Stimulated activated CD4-positive, alpha-beta T cell treated with anti-CD3 and anti-CD28 coated beads, TNF-alpha, amount 100 ng/mL, for 48 hours (primary cell): ENCODE measurements around the gene NTM.

ENCODE experiments used
- DNase-seq, 3 donors: peaks; one replicate each; pipeline ENCODE4 v3.0.0-alpha.2; 2020; ENCODE audit warnings: low read depth in 3 of 3

Gene NTM

DNA sequence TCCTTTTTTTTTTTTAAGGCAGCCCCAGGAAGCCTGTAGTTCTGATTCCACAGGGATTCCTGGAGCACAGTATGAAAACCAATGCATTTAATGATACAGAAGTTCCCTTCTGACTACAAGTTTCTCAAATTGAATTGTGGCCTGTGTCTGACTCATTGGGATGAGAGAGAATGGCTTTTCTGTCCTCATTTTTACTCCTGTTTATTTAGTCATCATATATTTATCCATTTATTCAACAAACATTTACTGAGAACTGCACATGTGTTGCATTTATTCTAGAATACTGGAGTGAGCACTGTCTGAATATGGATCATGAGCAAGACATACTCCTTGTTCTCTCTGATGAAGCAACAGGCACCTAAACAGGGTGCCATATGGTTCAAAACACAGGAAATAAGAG lies 231.2 kb downstream of the NTM start:
- DNase-seq: no peak

DNA sequence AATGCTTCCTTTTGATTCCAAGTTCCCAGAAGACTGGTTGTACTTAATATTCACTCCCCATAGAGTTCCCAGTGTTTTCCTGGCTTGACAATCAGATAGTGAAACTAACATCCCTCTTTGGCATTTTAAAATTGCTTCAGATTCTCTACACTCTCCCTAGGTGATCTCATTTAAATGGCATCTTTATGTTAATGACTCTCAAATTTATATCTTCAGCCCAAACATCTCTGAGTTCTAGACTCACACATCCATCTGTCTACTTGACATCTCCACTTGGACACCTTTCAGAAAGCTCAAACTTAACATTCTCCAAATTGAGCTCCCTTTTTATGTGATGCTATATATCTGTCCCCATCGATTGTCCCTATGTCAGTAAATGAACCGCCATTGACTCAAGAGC lies 232.0 kb downstream of the NTM start:
- no peak for DNase-seq

DNA sequence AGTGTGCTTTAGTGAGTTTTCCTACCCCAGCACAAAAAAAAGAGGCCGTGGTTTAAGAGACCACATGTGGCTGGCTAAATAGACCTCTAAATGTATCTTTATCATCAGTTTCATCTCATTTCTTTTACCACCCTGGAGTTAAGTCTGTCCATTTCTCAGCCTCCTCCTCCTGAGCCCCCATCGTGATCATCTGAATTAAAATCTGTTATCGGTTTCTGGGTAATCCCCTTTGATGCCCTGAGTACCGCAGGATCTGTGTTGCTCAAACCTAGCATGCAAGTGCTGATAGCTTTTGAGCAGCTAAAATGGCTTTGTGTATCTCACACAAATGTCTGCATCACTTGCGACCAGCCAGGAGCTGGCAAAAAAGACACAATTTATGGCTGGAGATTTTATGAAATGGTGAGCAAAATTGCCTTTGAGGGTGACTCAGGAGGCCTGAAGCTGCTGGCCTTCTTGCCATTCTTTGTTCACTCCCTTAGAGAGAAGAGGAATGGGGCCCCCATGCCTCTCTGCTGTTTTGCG lies 236.5 kb downstream of the NTM start:
- no peak for DNase-seq

DNA sequence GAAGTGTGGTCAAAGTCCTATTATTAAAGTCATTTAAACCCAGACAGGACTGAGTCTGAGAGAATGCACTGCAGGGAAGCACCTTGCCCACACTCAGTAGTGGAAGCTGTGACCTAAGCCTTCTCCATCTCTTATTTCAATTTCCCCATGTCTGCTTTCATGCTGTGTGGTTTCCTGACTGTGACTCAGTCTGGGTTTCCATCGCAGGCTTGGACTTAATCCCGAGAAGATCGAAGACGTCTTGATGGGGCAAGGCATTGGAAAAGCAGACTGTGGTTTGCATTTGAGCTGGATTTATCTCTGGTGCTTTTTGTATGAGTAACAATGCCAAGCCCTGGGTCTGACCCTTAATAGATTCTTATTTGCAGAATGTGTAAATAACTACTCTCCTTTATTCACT lies 238.9 kb downstream of the NTM start:
- DNase-seq: no peak

DNA sequence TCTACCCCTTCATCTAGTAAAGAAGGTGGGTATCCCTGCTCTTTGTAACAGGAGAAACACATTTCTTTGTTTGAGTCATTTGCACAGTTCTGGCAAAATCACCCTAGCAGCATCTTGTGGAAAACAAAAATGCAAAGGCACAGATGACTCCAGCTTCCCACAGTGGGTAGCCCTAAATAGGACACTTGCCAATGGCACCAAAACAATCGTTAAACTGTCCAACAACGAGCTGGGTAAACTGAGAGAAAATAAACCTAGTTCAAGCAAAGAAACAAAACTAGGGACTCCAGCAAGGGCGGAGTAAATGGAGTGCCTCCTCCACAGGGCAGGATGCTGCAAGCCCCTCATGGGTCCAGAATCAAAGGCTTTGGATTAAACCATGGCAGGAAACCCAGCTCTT lies 239.5 kb downstream of the NTM start:
- DNase-seq: no peak

DNA sequence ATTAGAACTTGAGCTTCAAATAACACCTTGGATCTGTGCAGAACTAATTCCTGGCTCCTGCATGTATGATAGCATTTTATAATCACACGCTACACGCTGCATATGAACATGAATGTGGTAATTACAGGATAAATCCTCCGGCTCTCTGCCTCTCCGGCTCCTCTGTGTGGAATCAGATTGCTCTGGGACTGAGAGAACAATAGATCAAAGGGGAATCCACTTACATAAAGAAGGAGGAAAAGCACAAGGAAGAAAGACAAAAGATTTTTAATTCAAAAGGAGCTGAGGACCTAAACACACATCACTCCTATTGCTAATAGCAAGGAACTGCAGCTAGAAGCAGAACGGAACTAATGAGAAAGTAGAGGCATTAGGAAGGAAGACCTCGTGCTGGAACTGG lies 240.9 kb downstream of the NTM start:
- DNase-seq: no peak

DNA sequence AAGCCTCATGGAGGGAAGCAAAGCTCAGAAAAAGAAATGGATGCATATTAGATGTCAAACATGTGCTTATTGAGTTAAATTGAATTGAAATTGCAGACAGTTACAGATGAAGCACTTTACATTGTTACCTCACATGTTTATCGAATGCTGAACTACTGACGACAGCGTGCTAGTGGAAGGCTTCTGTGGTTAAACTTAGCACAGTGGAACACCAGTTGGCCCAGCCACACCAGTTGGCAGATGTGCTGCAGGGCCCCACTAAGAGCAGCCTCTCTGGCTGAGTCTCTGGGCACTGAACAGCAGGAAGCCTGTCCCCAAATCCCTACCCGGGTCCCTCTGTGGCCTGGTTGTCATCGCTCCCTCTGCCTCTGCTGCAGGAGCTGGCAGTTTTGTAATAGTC lies 242.1 kb downstream of the NTM start:
- no peak for DNase-seq

DNA sequence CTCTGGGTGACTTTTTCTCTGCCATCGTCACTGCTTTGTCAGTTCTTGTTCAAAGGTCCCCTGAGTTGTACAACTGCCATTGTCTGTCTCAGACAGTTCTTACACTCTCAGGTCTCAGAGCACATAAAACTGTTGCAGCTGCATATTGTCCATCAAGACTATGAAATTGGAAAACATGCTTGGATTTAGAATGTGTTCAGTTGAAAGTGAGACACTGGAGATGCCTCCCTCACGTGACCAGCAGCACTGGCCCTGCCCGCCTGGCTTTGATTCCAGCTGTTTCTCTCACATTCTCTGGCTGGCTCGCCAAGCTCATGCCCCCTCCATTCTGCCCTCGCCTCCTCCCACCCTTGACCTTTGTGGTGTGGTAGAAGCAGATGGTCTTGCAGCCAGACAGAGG lies 244.2 kb downstream of the NTM start:
- no peak for DNase-seq

DNA sequence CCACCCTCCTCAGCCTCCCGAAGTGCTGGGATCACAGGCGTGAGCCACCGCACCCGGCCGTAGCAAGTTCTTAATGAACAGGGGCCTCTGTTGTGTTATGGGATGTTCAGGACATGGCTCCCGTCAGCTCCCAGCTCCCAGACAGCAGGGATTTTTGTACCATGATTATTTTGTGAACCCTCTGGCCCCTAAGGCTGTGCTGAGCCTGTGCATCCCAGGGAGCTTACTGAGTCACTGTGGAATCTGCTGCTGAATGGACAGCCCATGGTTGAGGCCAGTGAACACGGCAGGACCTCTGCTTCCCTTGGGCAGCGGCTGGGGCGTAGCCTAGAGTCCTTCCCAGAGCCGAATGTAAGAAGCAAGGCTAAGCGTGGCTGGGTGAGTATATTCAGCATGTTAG lies 245.2 kb downstream of the NTM start:
- no peak for DNase-seq

DNA sequence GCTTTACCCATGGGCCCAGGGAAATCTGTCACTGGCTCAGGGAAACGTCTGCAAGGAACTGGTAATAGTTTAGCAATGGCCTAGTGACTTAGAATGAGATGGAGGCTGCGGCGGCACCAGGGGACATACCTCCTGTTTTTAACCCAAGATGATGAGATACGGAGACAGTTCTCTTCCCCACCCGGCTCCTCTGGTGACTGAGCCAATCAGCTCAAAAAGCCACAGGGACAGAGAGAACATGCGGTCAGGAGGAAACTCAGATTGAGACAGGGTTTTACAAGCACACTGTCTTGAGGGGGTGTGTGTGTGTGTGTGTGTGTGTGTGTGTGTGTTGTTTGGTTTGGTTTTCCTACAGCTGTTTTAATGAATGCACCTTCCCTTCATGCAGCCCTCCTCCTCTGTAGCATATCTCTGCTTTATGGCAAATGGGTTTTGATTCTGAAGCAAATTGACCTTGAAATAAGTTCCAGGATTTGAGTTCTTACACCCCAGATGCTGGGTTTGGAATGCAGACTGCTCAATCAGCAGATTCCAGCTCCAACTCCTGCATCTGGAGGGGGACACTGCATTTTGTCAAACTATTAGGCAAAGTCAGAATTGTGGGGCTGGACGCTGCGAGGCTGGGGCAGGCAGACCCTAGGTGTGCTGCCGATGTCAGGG lies 246.2 kb downstream of the NTM start:
- DNase-seq: no peak

DNA sequence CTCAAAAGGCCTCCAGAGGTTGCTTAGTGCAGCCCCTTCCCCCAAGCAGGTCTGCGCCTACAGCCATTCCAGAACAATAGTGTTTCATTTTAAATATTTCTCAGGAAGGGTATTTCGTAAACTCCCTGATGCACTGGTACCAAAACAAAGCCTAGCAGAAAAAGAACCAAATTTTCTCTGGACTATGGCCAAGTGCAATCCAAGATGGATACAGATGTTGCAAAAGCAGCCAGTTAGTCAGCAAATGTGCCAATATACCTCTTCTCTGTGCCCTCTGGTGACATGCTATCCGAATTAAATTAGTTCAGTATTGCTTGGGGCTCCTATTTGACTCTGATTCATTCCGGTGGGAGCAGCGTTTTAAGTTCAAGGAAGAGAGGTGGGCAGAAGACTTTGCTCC lies 247.8 kb downstream of the NTM start:
- DNase-seq: no peak

DNA sequence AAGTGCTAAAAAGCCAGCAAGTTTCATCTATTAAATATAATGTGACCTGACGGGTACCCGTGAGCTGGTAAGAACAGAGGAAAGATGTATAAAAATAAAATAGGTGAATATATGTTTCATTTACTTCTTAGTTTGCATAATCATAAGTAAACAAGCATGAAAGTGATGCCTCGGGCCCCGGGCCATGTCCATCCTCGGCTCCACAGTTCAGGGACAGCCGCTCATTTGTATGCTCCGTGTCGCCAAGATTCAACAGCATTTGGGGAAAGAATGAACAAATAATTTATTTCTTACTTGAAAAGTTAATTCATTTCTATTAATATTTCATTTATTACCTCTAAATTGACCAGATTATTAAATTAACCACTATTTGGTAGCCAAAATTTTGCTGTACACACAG lies 251.8 kb downstream of the NTM start:
- DNase-seq: no peak

DNA sequence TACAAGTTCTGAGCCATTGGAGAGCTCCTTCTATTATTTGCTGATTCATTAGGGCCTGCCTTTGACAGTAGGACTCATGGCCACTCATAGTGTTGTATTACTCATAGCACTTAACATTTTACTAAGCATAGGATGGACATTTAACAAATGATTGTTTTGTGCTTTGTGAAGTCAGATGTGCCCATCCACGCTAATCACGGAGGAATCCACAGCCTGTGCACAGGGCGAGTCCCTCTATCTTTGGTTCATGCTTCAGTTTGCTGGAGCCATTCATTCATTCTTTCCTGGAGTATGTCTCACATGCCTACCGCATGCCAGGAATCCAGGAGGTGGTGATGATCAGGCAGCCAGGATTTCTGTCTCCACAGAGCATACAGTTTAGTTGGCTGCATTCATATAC lies 254.1 kb downstream of the NTM start:
- DNase-seq: no peak

DNA sequence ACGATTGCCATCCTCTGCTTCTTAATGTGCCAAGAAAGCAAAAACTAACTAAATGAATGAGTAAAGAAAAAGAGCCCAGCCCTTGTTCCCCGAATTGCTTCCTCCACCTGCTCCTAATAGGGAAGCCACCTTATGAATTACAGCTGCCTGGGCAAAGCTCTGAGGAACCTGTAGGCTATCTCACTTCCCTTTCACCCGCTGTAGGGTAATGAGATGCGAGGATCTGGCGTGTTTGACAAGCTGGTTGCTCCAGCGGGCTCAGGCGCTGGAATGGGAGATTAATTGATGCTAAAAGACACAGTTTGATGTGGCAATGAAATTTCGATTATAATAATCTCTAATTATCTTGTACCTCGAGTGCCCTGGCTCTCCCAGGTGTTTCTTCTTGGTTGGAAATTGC lies 256.4 kb downstream of the NTM start:
- DNase-seq: no peak

DNA sequence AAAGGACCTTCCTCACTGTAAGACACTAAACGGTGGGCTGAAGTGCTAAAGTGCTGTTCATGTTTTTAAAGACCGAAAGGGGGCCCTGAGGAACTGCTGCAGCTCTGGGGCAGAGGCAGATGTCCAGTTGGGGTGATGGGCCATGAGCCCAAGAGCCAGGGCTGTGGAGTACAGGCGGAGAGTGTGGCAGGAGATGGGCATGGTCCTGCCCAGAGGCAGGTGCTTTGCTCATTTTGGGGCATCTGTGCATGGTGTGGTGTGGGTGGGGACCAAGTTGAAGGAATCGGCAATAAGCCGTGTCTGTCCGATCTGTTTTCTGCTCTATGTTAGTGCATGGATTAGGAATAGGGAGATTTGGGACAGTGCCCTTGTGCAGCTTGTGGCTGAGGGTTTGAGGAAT lies 258.3 kb downstream of the NTM start:
- DNase-seq: no peak

DNA sequence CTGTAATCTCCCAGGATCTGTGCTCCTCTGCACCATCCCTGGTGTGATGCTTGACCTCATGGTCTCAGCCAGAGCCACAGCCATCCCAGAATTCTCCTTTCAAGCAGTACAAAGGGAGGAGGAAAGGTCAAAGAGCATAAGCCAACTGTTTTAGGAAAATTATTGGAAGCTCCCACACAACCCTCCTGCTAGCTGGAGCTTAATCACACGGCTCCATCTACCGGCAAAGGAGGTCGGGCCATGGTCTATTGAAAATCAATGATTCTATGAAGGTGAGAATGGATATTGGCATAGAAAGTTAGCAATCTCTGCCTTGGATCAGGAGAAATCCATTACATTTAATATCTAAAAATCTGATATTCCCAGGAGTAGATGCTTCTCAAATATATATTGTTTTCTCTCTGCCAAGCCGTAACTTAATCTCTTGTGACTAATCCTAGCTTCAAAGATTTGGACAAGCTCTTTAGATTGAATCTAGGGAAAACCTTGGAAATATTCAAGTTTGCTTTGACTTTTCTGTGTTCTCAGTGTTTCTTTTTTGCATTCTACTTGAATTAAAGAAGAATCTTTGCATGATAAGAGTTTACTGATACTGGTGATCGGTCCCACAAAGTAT lies 259.6 kb downstream of the NTM start:
- no peak for DNase-seq

DNA sequence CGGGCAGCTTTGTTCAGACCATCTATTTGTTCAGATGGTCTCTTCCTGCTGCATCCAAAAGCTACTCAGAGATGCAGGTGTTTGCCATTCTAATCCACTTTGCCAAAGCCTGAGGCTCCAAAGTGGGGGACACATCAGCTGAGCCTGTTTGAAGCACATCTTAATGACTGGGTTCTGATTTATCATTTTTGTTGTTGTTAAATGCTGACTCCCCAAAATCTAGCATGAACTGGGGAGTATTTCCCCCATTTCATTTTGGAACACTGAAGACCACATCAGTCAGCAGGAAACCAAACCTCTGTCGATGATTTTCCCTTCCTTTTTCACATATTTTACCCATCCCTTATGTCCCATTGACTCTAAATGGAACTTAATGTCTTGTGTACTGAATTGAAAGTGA lies 262.6 kb downstream of the NTM start:
- DNase-seq: no peak

DNA sequence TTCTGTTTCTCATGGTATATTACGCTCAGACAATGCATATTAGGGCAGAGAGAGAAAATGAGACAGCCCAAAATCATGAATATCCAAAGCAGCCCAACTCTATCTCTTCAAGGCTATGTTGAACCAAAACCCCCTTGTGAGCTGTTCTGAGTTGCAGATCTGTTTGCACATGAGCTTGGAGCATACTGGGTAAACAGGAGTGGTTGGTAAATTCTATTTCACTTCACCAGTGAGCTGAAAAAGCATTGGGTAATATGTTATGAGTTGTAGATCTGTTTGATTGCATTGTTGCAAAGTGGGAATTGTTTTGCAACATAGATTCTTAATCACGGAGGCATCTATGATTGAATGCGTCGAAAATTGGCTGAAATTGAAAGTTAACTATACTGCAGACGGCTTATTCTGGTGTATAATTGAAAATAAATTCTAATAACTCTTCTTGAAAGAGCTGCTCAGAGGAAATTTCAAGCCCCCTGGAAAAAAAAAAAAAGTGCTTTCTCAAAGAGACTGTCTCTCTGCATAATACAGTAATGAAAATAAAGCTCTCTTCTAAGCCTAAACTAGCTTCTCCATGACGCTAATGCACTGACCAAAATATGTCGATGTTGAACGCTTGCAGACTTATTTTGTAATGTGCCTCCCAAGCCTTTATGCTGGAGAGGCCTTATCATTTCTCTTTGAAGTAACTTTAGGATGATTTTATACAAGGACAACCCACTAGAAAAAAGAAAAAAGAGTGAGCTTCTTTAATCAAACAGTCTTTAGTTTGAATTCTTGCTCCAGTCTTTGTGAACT lies 263.7 kb downstream of the NTM start:
- no peak for DNase-seq

DNA sequence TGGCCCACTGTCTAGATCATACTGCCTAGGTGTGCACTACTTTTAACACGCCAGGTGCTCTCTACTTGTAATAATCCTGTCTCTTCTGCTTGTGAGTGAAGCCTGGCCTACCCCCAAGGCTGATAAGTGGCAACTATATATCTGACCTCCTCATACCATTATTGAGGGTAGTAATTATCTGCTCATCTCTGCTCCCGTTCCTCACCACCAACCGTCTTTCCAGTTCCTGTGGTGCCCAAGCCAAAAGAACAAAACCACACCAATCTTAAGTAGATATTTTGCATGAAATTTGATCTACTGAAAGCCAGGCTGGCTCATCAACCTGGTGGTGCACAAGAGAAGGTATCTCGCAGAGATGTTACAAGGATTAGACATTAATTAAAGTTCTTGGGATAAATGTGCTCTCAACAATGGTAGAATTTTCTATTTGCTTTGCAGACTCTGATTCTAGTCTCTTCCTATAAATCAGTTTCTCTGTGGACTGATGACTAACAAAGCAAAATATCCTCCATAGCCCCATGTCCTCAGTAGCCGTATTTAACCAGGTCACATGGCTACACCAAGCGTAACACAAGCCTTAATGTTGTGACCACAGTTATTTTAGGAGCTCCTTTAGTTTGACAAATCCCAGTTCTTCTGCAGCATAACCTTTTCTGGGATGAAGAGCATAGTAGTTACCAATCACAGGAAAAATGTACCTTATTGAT lies 267.2 kb downstream of the NTM start:
- no peak for DNase-seq

DNA sequence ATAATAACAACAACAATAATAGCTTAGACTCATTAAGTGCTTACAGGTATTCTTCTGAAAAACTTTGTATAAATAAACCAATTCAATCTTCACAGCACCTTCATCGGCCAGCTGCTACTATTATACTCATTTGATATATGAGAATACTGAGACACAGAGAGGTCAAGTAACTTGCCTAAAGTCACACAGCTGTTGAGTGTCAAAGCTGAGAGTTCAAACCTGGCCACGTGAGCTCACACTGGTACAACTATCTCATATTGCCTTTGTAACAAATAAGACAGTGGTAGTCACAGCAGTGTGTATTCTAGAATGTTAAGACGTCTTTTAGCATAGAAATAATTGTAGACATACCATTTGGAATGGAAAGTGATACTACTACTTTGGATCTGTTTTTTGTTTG lies 268.5 kb downstream of the NTM start:
- no peak for DNase-seq

DNA sequence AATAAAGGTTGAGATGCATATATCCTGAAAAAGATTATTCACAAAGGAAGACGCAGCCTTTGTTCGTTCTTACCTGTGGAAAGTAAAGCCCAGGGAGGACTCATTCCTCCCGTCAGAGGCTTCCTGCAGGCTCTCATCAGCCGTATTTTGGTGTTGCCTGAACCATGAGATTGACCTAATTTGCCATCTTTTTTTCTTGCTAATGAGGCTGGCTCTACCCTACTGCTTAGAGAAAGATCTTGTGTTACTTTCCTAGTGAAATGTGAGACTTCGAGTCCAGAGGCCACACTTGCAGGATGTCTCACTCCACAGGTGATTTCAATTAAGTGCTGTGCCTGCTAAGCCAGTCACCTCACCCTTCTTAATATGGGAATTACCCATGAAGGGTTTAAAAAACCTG lies 269.9 kb downstream of the NTM start:
- no peak for DNase-seq

DNA sequence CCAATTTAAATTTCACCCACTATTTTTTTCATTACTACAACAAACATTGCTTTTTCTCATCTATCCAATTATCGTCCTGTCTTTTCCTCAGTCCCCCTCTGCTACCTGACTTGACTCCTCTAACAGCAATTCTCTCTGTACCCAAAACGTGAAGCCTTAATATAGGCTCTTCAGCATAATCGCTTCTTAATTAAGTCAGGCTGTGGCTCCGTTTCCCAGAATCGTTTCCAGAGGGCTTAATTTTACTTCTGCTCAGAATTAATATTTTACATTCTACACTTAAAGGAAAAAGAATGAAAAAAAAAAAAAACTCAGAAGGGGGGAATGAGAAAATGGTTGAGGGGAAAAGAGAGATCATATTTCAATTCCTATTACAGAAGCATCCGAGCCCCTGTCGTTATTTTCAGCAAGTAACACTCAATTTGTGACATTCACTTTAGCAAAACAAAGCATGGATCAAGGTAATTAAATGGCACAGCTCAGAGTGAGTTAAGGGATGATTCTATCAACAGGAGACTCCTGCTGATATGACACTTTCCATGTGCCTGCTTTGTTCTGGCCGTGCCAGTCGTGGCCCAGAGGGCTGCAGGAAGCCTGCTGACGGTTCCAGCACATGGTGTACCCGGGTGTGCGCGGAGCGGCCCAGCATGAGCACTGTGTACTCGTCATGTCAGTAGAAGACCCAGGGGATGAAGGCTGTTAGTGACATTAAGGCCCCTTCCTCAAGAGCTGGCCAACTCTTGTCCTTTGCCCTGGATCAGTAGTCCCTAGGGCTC lies 272.5 kb downstream of the NTM start:
- DNase-seq: no peak
